Measurements from ENCODE around the gene TRAPPC5.
"Not testable (repeated sequence)": the region's sequence is repeated elsewhere in the genome, so short reads cannot be mapped to it uniquely, and the experiment has no call there.

Gene TRAPPC5
- 1.4 to 2.5 reads per million in 2 donors for total RNA-seq

GRCh38 chr19:7680606-7681339 lies at the start of gene TRAPPC5:
TSS of gene TRAPPC5 (plus strand) at chr19:7680833. CDS start at chr19:7682254, 1,421 bp downstream.
- peak; percentile 79 for DNase-seq

- DNase-seq: no peak
These were observed 49.1 kb upstream of the TRAPPC5 start for GRCh38 chr19:7631577-7631976.

GRCh38 chr19:7632340-7633203 lies 48.1 kb upstream of the TRAPPC5 start:
- DNase-seq: no peak

- DNase-seq: no peak
These were observed 46.9 kb upstream of the TRAPPC5 start, which contains the start of gene PCP2 for GRCh38 chr19:7633698-7634097. TSS of gene PCP2 (minus strand) at chr19:7633719. CDS start at chr19:7633457, 262 bp downstream.

GRCh38 chr19:7635670-7636069 lies 45.0 kb upstream of the TRAPPC5 start:
- no peak for DNase-seq

GRCh38 chr19:7636317-7636690 lies 44.3 kb upstream of the TRAPPC5 start:
- DNase-seq: no peak

- DNase-seq: peak; percentile 96
These were observed 43.8 kb upstream of the TRAPPC5 start, which contains the start of gene STXBP2 for GRCh38 chr19:7636691-7637373. TSS of gene STXBP2 (plus strand) at chr19:7637110. CDS start at chr19:7637150, 40 bp downstream.

- no peak for DNase-seq
These were observed 43.0 kb upstream of the TRAPPC5 start for GRCh38 chr19:7637374-7638256.

- no peak for DNase-seq
These were observed 41.7 kb upstream of the TRAPPC5 start for GRCh38 chr19:7638802-7639465.

GRCh38 chr19:7639863-7640348 lies 40.7 kb upstream of the TRAPPC5 start:
- no peak for DNase-seq

GRCh38 chr19:7640803-7641202 lies 39.8 kb upstream of the TRAPPC5 start:
- no peak for DNase-seq

GRCh38 chr19:7641290-7642276 lies 39.0 kb upstream of the TRAPPC5 start:
- DNase-seq: no peak

GRCh38 chr19:7642295-7643030 lies 38.2 kb upstream of the TRAPPC5 start:
- DNase-seq: no peak

GRCh38 chr19:7643031-7643415 lies 37.6 kb upstream of the TRAPPC5 start:
- DNase-seq: no peak

- DNase-seq: not testable (repeated sequence)
These were observed 36.7 kb upstream of the TRAPPC5 start for GRCh38 chr19:7643629-7644549.

- DNase-seq: no peak
These were observed 36.1 kb upstream of the TRAPPC5 start for GRCh38 chr19:7644550-7644877.

- DNase-seq: no peak
These were observed 35.5 kb upstream of the TRAPPC5 start for GRCh38 chr19:7645163-7645562.
